Measurements from ENCODE around the gene PAWR.

- no peak for TF ChIP-seq POLR2A (IDR thresholded peaks at IDR 0.05)
- no peak for TF ChIP-seq CTCF (IDR thresholded peaks at IDR 0.05)
These were observed 40.3 kb downstream of the PAWR start for GRCh38 chr12:79650440-79650839.

Data from Peyer's patch (tissue), 4 donors.